Medulla oblongata (tissue), 1 donor: ENCODE results near the gene KCNJ1.

Experiments used
- DNase-seq: peaks from one replicate; pipeline ENCODE4 v3.0.0-alpha.2; 2015; ENCODE audit errors: extremely low spot score

Gene KCNJ1

DNA sequence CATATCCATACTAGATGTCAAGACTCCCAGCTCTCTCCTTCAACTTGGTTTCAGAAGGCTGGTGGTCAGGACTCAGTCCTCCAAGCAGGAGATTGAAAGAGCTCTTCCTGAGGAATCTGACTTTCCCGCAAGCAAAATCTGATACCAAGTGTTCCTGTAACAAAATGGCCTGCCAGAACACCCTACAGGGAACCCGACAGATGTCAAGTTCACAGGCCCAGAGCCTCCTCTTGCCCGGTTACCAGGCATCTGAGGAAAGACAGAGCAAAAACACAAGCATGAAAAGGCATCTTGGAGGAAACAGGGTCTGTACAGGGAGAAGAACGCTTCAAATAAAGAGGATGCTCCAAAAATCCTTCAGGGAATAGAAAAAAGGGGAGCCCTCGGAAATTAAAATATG is 15.4 kb upstream of the KCNJ1 start:
- no peak for DNase-seq

DNA sequence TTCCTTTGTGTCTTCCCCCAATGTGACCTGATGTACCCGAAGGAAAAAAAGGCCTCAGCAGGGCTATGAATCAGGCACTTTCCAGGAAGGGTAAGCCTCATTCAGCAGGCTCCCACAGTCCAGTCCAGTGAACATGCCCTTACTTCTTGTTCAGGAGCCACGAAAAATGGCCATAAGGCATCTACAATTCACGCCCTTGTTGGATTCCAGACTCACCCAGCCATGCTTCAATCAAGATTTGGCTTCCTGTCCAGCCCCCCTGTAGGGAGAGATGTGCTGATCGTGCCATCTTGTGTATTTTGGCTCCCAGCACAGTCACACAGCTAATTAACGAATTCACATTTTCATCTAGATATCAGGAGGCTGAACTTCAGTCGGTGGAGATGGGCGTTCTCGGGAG is 14.1 kb upstream of the KCNJ1 start:
- no peak for DNase-seq

- DNase-seq = no peak
Observed at GRCh38 chr11:128879817-128880216, 12.7 kb upstream of the KCNJ1 start.

DNA sequence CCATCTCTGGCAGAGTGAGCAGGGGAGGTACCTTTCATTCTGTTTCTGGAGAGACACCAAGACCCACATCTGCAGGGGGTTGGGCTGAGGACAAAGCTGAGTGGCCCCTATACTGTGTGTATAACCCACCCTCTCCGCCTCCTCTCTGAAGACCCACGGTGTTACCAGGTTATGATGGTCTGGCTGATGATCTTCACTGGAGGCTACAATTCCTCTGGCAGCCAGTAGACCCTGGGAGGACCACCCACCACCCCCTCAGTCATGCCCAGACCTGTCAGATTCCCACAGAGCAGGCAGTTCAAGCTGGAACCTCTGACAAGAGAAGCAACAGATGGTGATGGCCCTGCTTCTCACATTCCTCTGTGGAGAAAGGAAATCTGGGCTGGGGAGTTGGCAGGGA is 11.4 kb upstream of the KCNJ1 start:
- no peak for DNase-seq

GRCh38 chr11:128877726-128878125 is 10.6 kb upstream of the KCNJ1 start:
- no peak for DNase-seq

DNA sequence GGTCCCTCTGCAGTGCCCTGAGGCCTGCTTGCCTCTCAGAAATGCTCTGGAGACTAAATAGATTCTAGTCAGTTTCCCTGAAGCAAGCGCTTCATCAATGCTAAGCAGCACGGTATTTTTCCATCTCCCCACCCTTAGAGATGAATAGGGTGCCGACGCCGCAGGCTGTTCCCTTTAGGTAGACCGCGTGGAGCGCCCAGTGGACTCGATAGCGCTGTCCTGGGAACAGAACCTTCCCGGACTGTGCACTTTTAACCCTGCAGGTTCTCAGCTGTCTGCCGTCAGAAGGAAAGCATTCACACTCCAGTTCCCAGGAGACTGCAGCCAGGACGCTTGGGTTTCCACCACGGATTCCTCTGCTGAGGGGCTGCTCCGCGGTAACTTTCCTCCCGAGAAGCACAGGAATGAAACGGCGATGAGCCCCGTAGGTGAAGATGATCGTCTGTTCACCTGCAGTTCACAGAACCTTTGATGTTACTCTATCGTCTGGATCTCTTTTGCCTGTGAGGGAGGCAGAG is 9.1 kb upstream of the KCNJ1 start:
- DNase-seq = no peak

- DNase-seq = no peak
Observed at GRCh38 chr11:128874427-128874826, 7.3 kb upstream of the KCNJ1 start.

GRCh38 chr11:128872594-128872993 is 5.5 kb upstream of the KCNJ1 start:
- no peak for DNase-seq

DNA sequence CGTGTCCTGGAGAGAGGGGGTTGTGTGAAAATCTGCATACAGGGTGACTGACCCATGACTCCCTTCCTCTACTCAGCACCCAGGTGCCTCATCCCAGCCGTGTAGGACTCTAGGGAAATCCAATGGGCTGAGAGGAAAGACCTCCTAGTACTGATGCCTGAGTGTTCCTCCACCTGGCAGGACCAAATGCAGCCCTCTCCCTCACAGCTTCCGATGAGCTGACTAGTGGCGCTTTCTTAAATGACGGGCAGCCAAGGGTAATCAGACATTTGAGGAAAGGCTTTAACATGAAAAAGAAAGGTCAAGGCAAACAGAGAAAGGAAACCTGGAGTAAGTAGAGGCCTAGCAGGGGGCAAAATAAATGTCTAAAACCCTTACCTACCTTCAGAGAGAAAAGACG is 5.0 kb upstream of the KCNJ1 start:
- no peak for DNase-seq

DNA sequence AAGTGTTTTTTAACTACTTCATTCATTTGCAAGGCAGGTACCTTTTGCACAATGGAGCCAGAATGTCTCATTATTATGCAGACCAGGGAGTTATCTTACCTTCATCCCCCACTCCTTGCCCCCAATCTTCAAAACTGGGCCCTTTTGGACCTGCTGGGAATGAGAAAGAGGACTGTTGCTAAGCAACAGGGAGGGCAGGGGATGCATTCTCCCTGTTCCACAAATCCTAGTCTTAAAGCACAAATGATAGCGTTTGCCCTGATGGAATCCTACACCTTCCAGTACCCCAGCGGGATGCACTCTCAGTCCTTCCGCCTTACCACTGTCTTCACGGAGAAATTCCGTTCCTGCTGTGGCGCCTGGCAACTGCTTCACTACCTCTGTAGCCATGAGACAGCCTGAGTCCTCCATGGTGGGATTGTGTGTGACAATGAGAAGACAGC is 4.1 kb upstream of the KCNJ1 start:
- no peak for DNase-seq

- DNase-seq = no peak
Observed at GRCh38 chr11:128868841-128869671, 2.0 kb upstream of the KCNJ1 start.

DNA sequence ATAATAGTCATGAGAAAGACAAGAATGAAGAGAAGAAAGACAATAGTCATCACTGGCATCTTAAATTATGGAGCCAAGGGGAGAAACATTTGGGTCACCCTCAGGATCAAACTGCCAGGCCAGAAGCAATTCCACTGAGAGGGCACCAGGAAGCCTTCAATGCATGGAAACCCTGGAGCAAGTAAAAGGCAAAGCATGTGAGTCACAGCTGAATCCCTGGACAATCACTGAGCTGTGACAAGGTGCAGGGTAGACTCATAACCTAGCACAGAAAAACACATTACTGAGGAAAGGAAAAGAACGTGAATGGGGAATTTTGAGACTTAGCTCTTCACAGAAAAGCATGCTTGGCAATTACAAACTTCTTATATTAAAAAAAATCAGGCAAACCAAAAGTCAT is 1.6 kb downstream of the KCNJ1 start:
- no peak for DNase-seq

GRCh38 chr11:128862908-128863660 is 4.0 kb downstream of the KCNJ1 start:
- DNase-seq = no peak

- DNase-seq = no peak
Observed at GRCh38 chr11:128862406-128862805, 4.7 kb downstream of the KCNJ1 start.

GRCh38 chr11:128860571-128861361 is 6.3 kb downstream of the KCNJ1 start:
- DNase-seq = no peak

DNA sequence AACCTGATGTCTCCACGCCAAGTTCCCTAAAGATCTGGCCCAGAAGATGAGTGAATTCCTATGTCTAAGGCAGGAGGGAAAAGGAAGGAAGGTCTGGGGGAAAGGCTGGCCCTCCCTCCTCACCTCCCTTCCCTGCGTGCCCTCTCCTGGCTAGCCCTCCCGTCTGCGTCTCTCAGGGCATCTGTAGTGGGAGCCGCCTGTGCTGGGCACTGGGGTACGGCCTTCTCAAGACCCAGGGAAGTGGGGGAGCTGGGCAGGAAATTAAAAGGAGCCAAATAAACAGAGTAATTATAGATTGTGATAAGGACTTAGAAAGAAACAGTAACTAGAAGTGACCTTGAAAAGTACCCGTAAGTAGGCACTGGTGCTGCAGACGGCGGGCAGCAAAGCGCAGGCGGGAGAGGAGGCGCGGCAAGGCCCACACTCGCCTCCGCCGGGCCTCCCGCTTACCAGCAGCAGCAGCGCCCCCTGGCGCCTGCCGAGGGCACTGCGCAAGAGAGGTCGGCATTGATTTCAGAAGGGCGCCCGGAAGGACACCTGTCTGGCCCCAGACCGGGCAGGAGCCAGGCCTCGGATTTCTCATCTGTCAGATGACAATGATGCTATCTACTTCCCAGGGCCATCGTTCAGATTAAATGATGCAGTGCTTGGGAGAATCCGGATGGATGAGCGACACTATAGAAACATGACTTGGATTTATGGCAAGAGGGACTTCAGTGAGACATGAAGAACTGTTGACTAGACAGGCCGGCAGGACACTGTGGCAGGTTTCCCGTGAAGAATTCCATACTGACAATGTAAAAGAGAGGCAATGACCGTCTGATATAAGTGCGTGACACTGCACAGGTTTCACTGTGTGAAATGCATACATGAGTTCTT is 7.3 kb downstream of the KCNJ1 start:
- peak; percentile 51 for DNase-seq

- no peak for DNase-seq
Observed at GRCh38 chr11:128857341-128857740, 9.8 kb downstream of the KCNJ1 start.

GRCh38 chr11:128856241-128856640 is 10.9 kb downstream of the KCNJ1 start:
- DNase-seq = no peak

DNA sequence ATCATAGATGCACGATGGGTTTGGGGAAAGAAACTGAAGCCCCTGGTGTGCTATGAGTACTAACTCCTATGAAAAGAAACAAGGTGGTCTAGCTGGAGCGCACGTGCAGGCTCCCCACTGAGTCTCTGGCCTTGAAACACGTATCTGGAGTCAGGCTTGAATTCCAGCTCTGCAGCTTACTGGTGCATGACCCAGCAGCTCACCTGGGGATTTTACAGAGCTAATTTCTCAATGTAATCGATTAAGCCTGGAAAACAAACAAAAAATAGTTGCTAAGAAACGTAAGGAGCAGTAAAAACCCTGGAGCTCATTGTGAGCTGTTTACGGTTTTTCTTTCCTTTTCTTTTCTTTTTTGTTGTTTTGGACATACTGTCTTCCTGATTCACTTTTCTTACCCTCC is 12.3 kb downstream of the KCNJ1 start:
- no peak for DNase-seq

DNA sequence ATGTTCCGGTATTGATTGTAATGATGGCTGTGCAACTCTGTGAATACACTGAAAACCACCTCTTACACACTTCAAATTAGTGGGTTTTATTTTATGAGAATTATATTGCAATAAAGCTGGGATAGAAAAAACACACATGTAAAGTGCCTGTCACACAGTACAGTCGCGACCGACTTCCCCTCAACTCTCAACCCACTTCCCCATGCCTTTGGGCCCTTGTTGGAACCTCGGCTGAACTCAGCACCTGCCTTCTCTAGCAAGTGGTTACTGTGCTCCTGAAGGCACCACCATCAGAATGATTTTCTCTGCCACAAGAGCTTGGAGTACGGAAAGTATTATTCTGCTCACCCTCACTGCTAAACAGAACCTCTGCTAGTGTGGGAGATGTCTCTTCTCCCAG is 13.5 kb downstream of the KCNJ1 start:
- no peak for DNase-seq
